HCT116 (cell line): Measurements from ENCODE around the gene ASF1A. TPM values are rescaled to one million over a fixed set of nuclear protein-coding genes. Genes with fewer than 3 reads are reported as not detected.

Source experiments
- ATAC-seq: fragments of 200-7000 bp; cut with Tn5 transposase; 2 replicates; pipeline ENCODE4 v1.9.1; 2020; ENCODE audit warnings: mild to moderate bottlenecking, moderate library complexity
- BruUV-seq: library from RNA; stranded (reverse); fragments of 400-500 nt; replicated peaks from 2 replicates; lab custom pipeline; 2021; lab: Mats Ljungman, UMichigan
- CTCF ChIA-PET: fragments of 300-600 bp; sonication (Branson Sonifier 250); formaldehyde crosslinking; loops from one replicate; lab custom pipeline; 2021; ENCODE audit warnings: antibody characterized with exemption; lab: Charles Lee
- POLR2A ChIA-PET: fragments of 300-600, 350-600 bp; sonication (Branson Sonifier 250); formaldehyde crosslinking; loops from one replicate; lab custom pipeline; 2021; ENCODE audit warnings: antibody characterized with exemption; lab: Charles Lee
- RAD21 ChIA-PET, 2 experiments: fragments of 300-600 bp; sonication (Branson Sonifier 250); formaldehyde crosslinking; loops; one replicate each; lab custom pipeline; 2023; ENCODE audit warnings: low total read pairs in 2 of 2; ENCODE audit not compliant: uncharacterized antibody in 2 of 2, unreplicated experiment in 2 of 2, low non-redundant PET in 1 of 2; lab: Charles Lee
- DNase-seq: peaks from one replicate; pipeline ENCODE4 v3.0.0-alpha.2; 2010; ENCODE audit warnings: low read depth, low spot score
- H2AFZ ChIP-seq: fragments of 200-600 bp; shearing (Covaris generic), sonication (generic); 2 replicates; pipeline ENCODE4 v1.6.1; 2017; ENCODE audit warnings: low read depth, mixed run types, mixed read lengths, antibody characterized with exemption, low read length; ENCODE audit not compliant: poor library complexity, severe bottlenecking
- H3K27ac ChIP-seq: 2 replicates; pipeline ENCODE4 v1.5.1; 2012; ENCODE audit warnings: low read depth, low read length
- H3K27me3 ChIP-seq: fragments of 200-600 bp; sonication (generic); 2 replicates; pipeline ENCODE4 v1.6.1; 2016; ENCODE audit warnings: mixed run types, low read length, mixed read lengths; ENCODE audit not compliant: insufficient read depth
- H3K36me3 ChIP-seq, 2 experiments: fragments of 200-500 bp in 1 of 2; fragments of 200-600 bp in 1 of 2; sonication (Bioruptor generic) in 1 of 2; sonication (generic) in 1 of 2; 2 replicates each; pipeline versions ENCODE4 v1.5.1 to v1.6.1; 2014 to 2016; ENCODE audit warnings: low read length in 2 of 2, inconsistent platforms in 1 of 2, mixed read lengths in 1 of 2, mixed run types in 1 of 2; ENCODE audit not compliant: insufficient read depth in 2 of 2, control insufficient read depth in 1 of 2
- H3K4me1 ChIP-seq, 2 experiments: fragments of 200-600 bp in 1 of 2; sonication (generic) in 1 of 2; 2 replicates each; pipeline versions ENCODE4 v1.5.1 to v1.6.1; 2012 to 2017; ENCODE audit warnings: low read length in 2 of 2, inconsistent platforms in 1 of 2, mild to moderate bottlenecking in 1 of 2, mixed read lengths in 1 of 2, mixed run types in 1 of 2, moderate library complexity in 1 of 2; ENCODE audit not compliant: insufficient read depth in 2 of 2, control insufficient read depth in 1 of 2
- H3K4me2 ChIP-seq: fragments of 200-600 bp; sonication (generic); 2 replicates; pipeline ENCODE4 v1.6.1; 2017; ENCODE audit warnings: mixed run types, low read length, mixed read lengths
- H3K4me3 ChIP-seq, 2 experiments: fragments of 200-600 bp in 1 of 2; sonication (generic) in 1 of 2; replicated peaks in 1 of 2; 2 replicates each; pipeline ENCODE4 v1.5.1; 2011 to 2016; ENCODE audit warnings: low read length in 2 of 2, control low read depth in 1 of 2, low read depth in 1 of 2, mild to moderate bottlenecking in 1 of 2, mixed read lengths in 1 of 2, mixed run types in 1 of 2
- H3K79me2 ChIP-seq: fragments of 200-600 bp; sonication (generic); 2 replicates; pipeline ENCODE4 v1.6.1; 2017; ENCODE audit warnings: mild to moderate bottlenecking, mixed run types, low read length, moderate library complexity, mixed read lengths; ENCODE audit not compliant: insufficient read depth
- H3K9ac ChIP-seq: fragments of 200-600 bp; sonication (generic); 2 replicates; pipeline ENCODE4 v1.6.1; 2016; ENCODE audit warnings: low read length, mixed read lengths
- H3K9me2 ChIP-seq: fragments of 200-600 bp; sonication (generic), shearing (Covaris generic); 2 replicates; pipeline ENCODE4 v1.6.1; 2017; ENCODE audit warnings: mixed run types, mild to moderate bottlenecking, moderate library complexity; ENCODE audit not compliant: insufficient read depth
- H3K9me3 ChIP-seq, 2 experiments: fragments of 200-500 bp in 1 of 2; fragments of 200-600 bp in 1 of 2; sonication (Bioruptor generic) in 1 of 2; sonication (generic) in 1 of 2; 2 replicates each; pipeline ENCODE4 v1.6.1; 2014 to 2017; ENCODE audit warnings: low read length in 2 of 2, mixed read lengths in 2 of 2, inconsistent platforms in 1 of 2, low read depth in 1 of 2, mild to moderate bottlenecking in 1 of 2, mixed run types in 1 of 2, moderate library complexity in 1 of 2; ENCODE audit not compliant: control insufficient read depth in 1 of 2, insufficient read depth in 1 of 2
- H4K20me1 ChIP-seq: fragments of 200-600 bp; sonication (generic), shearing (Covaris generic); 2 replicates; pipeline ENCODE4 v1.6.1; 2017; ENCODE audit warnings: mixed run types, mild to moderate bottlenecking, moderate library complexity; ENCODE audit not compliant: insufficient read depth
- CTCF ChIP-seq, 3 experiments: fragments of 200-600 bp in 1 of 3; sonication (generic) in 1 of 3; IDR thresholded peaks in 2 of 3; conservative IDR thresholded peaks in 1 of 3; 2 replicates each; pipeline ENCODE4 v1.5.1; 2012 to 2017; ENCODE audit warnings: low read depth in 2 of 3, low read length in 2 of 3, antibody characterized with exemption in 1 of 3, borderline replicate concordance in 1 of 3, control low read depth in 1 of 3, mild to moderate bottlenecking in 1 of 3, mixed read lengths in 1 of 3, mixed run types in 1 of 3, moderate library complexity in 1 of 3; ENCODE audit not compliant: insufficient read depth in 1 of 3
- FOSL1 ChIP-seq: IDR thresholded peaks from 2 replicates; pipeline ENCODE4 v1.6.1; 2012; ENCODE audit warnings: low read depth
- JUND ChIP-seq: IDR thresholded peaks from 2 replicates; pipeline ENCODE4 v1.6.1; 2012
- MAX ChIP-seq: IDR thresholded peaks from 2 replicates; pipeline ENCODE4 v1.6.1; 2012
- SIN3A ChIP-seq: IDR thresholded peaks from 2 replicates; pipeline ENCODE4 v1.6.1; 2012; ENCODE audit warnings: low read depth
- SP1 ChIP-seq: IDR thresholded peaks from 2 replicates; pipeline ENCODE4 v1.6.1; 2012; ENCODE audit warnings: low read depth
- SRF ChIP-seq: IDR thresholded peaks from 2 replicates; pipeline ENCODE4 v1.6.1; 2012; ENCODE audit warnings: low read depth
- TCF7L2 ChIP-seq: IDR thresholded peaks from 2 replicates; pipeline ENCODE4 v1.7.0; 2011; ENCODE audit warnings: borderline replicate concordance, inconsistent platforms; ENCODE audit not compliant: insufficient read depth, insufficient read length; ENCODE audit errors: extremely low read depth
- YY1 ChIP-seq: IDR thresholded peaks from 2 replicates; pipeline ENCODE4 v1.6.1; 2011; ENCODE audit warnings: low read length, low read depth, moderate library complexity, mild to moderate bottlenecking; ENCODE audit not compliant: insufficient replicate concordance; ENCODE audit errors: extremely low read depth
- ZBTB33 ChIP-seq: IDR thresholded peaks from 2 replicates; pipeline ENCODE4 v1.6.1; 2011; ENCODE audit warnings: mild to moderate bottlenecking, low read length, moderate library complexity; ENCODE audit not compliant: insufficient replicate concordance; ENCODE audit errors: extremely low read depth
- ZFX ChIP-seq: fragments of 450-650 bp; IDR thresholded peaks from 2 replicates; pipeline ENCODE4 v1.6.1; 2017
- ZNF274 ChIP-seq: fragments of 200-500 bp; sonication (Bioruptor generic); IDR thresholded peaks from 2 replicates; pipeline ENCODE4 v1.6.1; 2014; ENCODE audit warnings: mild to moderate bottlenecking, low read depth, low read length, inconsistent platforms
- intact Hi-C: fragments of 100-400 bp; cut with micrococcal nuclease; formaldehyde crosslinking; loops from 2 replicates; pipeline ENCODE4 v1.10.0; 2022
- total RNA-seq: library from RNA; stranded (reverse); gene quantifications from one replicate; pipeline ENCODE4 v1.2.1, GENCODE V29; 2021; ENCODE audit not compliant: unreplicated experiment

ASF1A gene
- total RNA-seq, 1 experiment from 2014 or later: 23.3 TPM

GRCh38 chr6:118886641-118887040, 7.3 kb upstream of the ASF1A start:
- CTCF ChIA-PET: no interaction called here
- peaks cover 0 to 9% of the 10 kb centered on the region in 2 experiments; a peak in 2 of 4 replicates for H3K4me1 ChIP-seq
- H4K20me1 ChIP-seq: no peaks in the 10 kb centered on the region
- no peak overlapping the region for H3K9ac ChIP-seq
- no peaks in the 10 kb centered on the region for H3K36me3 ChIP-seq
- H3K4me3 ChIP-seq: no peak overlapping the region
- POLR2A ChIA-PET: no interaction called here
- RAD21 ChIA-PET: no interaction called here
- intact Hi-C loops: no loop called here
- no peaks in the 10 kb centered on the region for H3K27me3 ChIP-seq
- H3K27ac ChIP-seq: no peak overlapping the region
- ATAC-seq (no peak), DNase-seq (no peak)
- no peak overlapping the region for H2AFZ ChIP-seq
- no peak overlapping the region for H3K4me2 ChIP-seq
- H3K9me3 ChIP-seq: no peaks in the 10 kb centered on the region
- H3K9me2 ChIP-seq: no peaks in the 10 kb centered on the region
- TF ChIP-seq TCF7L2 (no peak), SP1 (no peak), CTCF (IDR thresholded peaks at IDR 0.05 in 2 of 3, conservative IDR thresholded peaks at IDR 0.05 in 1 of 3; ENCODE audit: borderline replicate concordance in 1 of 3, insufficient read depth in 1 of 3, low read depth in 2 of 3, low read length in 2 of 3) (no peak), MAX (no peak), YY1 (no peak), JUND (no peak), ZFX (no peak), SRF (no peak), ZNF274 (no peak), ZBTB33 (no peak), FOSL1 (no peak), SIN3A (no peak)
- peaks cover 20% of the 10 kb centered on the region for H3K79me2 ChIP-seq
- no TSS peak for BruUV-seq
